GM18505 (cell line): ENCODE data around the gene AKR1B1.

Experiments
- ATAC-seq: cut with Tn5 transposase; IDR thresholded peaks from one replicate; pipeline ENCODE4 v1.9.1; 2021; ENCODE audit not compliant: unreplicated experiment
- POLR2A ChIP-seq: IDR thresholded peaks from 4 replicates; pipeline ENCODE4 v1.6.1; 2011; ENCODE audit warnings: borderline replicate concordance; ENCODE audit not compliant: insufficient read depth, insufficient read length; ENCODE audit errors: extremely low read depth

The AKR1B1 gene

GRCh38 chr7:134458341-134458805, 527 bp downstream of the AKR1B1 start:
- ATAC-seq: peak; percentile 49
- TF ChIP-seq POLR2A: no peak

- TF ChIP-seq POLR2A: no peak
- no peak for ATAC-seq
These were observed 1.7 kb downstream of the AKR1B1 start for GRCh38 chr7:134457210-134457609.

- no peak for TF ChIP-seq POLR2A
- ATAC-seq: no peak
These were observed 4.6 kb downstream of the AKR1B1 start for GRCh38 chr7:134454277-134454676.

DNA sequence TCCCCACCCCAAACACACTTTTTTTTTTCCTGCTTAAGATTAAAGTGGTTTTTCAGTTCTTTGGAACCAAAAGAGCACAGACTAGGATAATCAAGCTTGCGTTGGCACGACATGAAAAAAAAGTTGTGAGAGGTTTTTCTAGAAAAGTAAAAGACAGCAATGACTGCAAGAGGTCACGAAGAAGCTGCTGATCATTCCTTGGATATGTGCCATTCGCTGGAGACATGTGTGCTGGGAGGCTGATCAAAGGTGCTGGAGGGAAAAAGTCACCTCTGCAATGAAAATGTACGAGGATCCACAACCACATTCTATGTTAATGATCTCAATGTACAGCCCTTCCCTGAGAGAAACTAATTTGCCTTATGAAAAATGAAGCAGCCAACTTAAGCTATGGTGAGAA, 5.4 kb downstream of the AKR1B1 start:
- TF ChIP-seq POLR2A: no peak
- ATAC-seq: no peak

GRCh38 chr7:134452991-134453473, 5.9 kb downstream of the AKR1B1 start:
- no peak for ATAC-seq
- TF ChIP-seq POLR2A: no peak

- ATAC-seq: no peak
- no peak for TF ChIP-seq POLR2A
These were observed 6.5 kb downstream of the AKR1B1 start for GRCh38 chr7:134452419-134452838.

DNA sequence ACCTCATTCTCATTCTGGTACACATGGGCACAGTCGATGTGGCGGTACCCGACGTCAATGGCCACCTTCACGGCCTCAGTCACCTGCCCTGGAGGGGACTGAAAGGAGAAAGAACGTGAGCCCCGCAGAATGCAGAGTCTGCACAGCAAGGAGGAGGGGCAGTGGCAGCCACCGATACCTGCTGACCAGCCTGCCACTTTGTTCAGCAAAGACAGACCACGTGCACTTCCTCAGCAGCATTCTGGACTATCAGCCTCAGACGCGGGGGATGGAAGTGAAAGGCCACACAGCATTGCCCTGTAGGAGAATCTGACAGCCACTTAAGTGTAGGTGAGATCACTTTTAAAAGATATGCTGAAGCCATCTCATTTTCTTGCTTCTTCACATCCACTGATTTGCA, 7.2 kb downstream of the AKR1B1 start:
- ATAC-seq: no peak
- no peak for TF ChIP-seq POLR2A

DNA sequence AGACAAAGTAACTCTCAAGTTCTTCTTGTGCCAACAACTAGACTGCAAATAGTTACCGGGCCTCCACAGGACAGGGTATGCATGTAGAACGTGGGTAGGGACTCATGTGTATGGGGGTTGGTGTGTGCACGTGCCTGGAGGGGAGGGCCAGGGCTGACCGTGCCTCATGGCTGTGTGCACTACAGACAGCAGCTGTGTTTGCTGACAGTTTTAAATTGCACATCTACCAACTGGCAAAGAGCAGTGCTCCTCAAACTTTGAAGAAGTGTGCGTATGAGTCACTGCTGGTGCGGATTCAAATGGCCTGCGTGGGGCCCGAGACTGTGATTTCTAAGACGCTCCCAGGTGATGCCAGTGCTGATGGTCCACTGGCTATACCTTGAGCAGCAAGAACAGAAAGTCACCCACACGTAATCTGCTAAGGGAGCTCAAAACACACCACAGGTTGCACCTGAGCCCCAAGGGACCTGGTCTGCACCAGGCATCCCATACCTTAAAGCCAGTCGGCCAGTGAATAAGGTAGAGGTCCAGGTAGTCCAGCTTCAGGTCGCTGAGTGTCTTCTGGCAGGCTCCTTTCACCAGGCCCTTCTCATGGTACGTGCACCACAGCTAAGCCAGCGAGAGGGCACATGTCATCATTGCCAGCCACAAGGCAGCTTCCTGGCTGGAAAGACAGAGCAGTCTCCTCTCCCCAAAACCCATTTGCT, 8.5 kb downstream of the AKR1B1 start:
- no peak for ATAC-seq

GRCh38 chr7:134449680-134450079, 9.2 kb downstream of the AKR1B1 start:
- no peak for ATAC-seq
- no peak for TF ChIP-seq POLR2A

More for the DNA sequence above, 8.5 kb downstream of the AKR1B1 start:
- TF ChIP-seq POLR2A: no peak

DNA sequence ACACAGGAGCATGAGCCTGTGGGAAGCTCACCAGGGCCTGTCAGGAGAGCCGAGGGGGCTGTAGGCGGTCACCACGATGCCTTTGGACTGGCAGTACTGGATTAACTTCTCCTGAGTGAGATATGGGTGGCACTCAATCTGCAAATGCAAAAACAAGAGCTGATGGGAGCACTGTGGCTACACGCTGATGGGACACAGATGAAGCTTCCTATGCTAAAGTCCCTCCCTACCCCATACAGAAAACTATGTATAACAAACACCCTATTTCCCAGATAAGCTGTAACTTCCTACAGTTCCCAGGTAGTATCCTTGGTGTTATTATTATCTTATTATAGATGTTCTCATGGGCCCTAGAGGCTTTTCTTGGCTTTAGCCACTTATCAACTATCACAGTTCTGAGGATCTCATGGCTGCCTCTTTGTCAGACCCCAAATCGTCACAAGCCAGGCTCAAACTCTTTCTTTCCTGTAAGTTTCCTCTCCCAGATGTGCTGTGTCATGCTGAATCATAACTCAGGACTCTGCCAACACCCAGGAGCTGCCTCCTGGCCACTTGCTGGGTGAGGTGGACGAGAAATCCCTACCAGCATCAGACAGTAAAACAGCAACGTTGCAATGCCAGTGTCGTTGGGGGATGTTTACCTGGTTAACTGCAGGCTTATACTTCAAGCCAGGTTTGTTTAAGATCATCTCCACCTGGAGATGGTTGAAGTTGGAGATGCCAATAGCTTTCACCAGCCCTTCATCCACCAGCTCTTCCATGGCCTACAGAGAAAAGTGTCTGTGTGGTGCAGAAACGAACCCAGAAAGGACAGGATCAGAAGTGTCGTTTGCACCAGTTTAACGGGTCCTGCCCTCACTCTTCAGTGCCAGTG, 10.3 kb downstream of the AKR1B1 start:
- no peak for ATAC-seq
- no peak for TF ChIP-seq POLR2A

- no peak for ATAC-seq
- TF ChIP-seq POLR2A: no peak
These were observed 11.5 kb downstream of the AKR1B1 start for GRCh38 chr7:134447383-134447782.

GRCh38 chr7:134446923-134447322, 12.0 kb downstream of the AKR1B1 start:
- no peak for ATAC-seq
- no peak for TF ChIP-seq POLR2A

DNA sequence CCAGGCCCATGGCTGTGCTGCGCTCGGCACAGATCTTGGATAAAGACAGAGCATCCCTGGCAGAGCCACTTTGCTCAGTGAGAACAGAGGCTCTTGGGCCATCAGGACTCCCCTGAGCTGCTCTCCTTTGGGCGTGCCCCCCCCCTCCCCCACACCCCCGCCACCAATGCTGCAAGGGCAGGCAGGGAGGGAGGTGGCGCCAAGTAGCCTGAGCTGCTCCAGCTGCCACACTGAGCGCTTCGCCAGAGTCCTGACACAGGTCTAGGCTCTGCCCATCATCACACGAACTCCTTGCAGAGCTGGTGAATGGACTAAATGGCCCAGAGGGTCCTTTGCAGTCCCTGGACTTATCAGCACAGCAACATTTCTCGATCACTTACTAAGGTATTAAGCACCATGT, 12.5 kb downstream of the AKR1B1 start:
- TF ChIP-seq POLR2A: no peak
- ATAC-seq: no peak

- no peak for TF ChIP-seq POLR2A
- no peak for ATAC-seq
These were observed 14.0 kb downstream of the AKR1B1 start for GRCh38 chr7:134444961-134445315.

- no peak for ATAC-seq
- no peak for TF ChIP-seq POLR2A
These were observed 14.5 kb downstream of the AKR1B1 start for GRCh38 chr7:134444198-134444960.
